DMS79 (cell line): ENCODE data around the gene SNAPC1.

Source experiments
- DNase-seq: peaks from one replicate; lab custom pipeline; 2025; lab: John Stamatoyannopoulos, UW

Gene SNAPC1

GRCh38 chr14:61812347-61813095 is 50.3 kb downstream of the SNAPC1 start, which contains the start of gene SYT16:
SYT16 (plus strand) TSS chr14:61812703.
- no peak for DNase-seq

GRCh38 chr14:61813096-61813606 is 50.9 kb downstream of the SNAPC1 start:
- no peak for DNase-seq

- no peak for DNase-seq
These were observed 60.2 kb downstream of the SNAPC1 start for GRCh38 chr14:61822458-61822857.

GRCh38 chr14:61832783-61833182 is 70.6 kb downstream of the SNAPC1 start:
- DNase-seq = no peak

- no peak for DNase-seq
These were observed 74.0 kb downstream of the SNAPC1 start for GRCh38 chr14:61836184-61836583.

GRCh38 chr14:61836807-61837206 is 74.6 kb downstream of the SNAPC1 start:
- DNase-seq = no peak

- DNase-seq = peak; percentile 40
These were observed 75.4 kb downstream of the SNAPC1 start for GRCh38 chr14:61837336-61838229.

GRCh38 chr14:61838661-61839245 is 76.5 kb downstream of the SNAPC1 start:
- DNase-seq = no peak

GRCh38 chr14:61839507-61839906 is 77.3 kb downstream of the SNAPC1 start:
- DNase-seq = no peak

GRCh38 chr14:61841145-61841544 is 78.9 kb downstream of the SNAPC1 start:
- no peak for DNase-seq
